Femur (tissue), 1 donor: ENCODE data around the gene FBXO8.
A peak's percentile ranks its signal among the peaks of the same experiment; 100 is the strongest.
"Not testable (repeated sequence)": the region's sequence is repeated elsewhere in the genome, so short reads cannot be mapped to it uniquely, and the experiment has no call there.

Source experiments
- DNase-seq: peaks from one replicate; pipeline ENCODE4 v3.0.0-alpha.2; 2017

FBXO8 gene

DNA sequence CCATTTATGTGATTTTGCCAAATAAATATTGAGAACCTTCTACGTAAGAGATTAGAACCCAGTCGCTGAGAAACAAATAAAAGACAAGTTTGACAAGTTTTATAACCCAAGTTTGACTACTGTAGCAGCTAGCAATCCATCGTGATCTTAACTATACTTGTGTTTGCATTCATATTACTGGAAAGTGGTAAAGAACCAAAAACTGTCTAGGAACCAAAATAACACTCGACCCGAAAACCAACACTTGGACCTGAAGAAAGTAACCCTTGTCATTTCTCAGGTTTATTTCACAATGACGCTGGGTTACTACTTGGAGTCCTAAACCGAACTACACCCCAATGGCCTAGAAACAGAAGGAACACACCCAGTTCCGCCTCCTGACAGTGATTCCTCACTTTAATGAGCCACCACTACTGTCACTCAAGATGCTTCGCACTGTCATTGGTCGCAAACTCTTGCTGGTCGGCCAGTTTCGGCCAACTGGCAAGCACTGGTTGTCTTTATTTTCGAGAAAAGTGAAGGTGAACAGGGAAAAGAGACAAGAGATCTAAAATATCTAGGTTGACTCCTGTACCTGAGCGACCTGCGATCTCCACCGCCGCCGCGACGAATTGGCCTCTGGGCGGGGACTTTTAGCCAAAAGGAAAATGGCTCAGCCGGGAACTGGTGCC is 496 bp downstream of the FBXO8 start:
- DNase-seq = peak; percentile 92

GRCh38 chr4:174281901-174282300 is 1.6 kb downstream of the FBXO8 start:
- no peak for DNase-seq

- DNase-seq = no peak
These were observed 2.2 kb downstream of the FBXO8 start for GRCh38 chr4:174281182-174281737.

DNA sequence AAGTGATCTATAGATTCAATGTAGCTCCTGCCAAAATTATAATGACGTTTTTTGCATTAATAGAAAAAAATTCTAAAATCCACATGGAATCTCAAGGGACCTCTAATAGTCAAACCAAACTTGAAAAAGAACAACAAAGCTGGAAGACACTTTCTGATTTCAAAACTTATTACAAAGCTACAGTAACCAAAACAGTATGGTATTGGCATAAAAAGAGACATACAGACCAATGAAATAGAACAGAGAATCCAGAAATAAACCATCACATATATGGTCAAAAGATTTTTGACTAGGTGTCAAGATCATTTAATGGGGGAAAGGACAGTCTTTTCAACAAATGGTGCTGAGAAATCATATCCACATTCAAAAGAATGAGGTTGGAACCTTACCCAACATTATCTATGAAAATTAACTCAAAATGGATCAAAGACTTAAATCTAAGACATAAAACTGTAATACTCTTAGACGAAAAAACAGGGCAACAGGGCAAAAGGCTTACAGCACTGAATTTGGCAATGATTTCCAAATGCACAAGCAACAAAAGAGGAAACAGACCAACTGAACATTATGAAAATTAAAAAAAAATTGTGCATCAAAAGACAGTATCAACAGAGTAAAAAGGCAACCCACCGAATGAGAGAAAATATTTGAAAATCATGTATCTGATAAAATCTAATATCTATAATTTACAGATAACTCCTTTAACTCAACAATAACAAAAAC is 3.9 kb downstream of the FBXO8 start:
- DNase-seq = no peak

- DNase-seq = no peak
These were observed 5.0 kb downstream of the FBXO8 start for GRCh38 chr4:174278467-174278866.

GRCh38 chr4:174277433-174277832 is 6.0 kb downstream of the FBXO8 start:
- no peak for DNase-seq

- no peak for DNase-seq
These were observed 8.4 kb downstream of the FBXO8 start for GRCh38 chr4:174275101-174275500.

GRCh38 chr4:174274436-174274835 is 9.0 kb downstream of the FBXO8 start:
- DNase-seq = no peak

GRCh38 chr4:174273930-174274329 is 9.5 kb downstream of the FBXO8 start:
- no peak for DNase-seq

DNA sequence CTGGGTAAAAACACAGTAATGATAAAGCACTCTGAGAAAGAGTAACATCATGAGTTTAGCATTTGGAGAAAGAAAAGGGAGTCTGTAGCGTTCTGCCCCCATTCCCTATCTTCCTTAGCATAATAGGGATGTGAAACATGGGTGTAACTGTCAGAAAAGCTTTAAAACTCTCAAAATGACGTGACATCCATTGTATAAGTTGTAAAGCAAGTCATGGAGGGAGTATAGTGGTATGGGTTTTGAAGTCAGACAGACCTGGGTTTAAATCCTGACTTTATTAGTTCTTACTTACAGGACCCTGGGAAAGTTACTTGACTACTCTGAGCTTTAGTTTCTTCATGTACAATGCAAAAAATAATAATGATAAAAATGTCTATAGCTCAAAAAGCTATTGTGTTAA is 17.1 kb downstream of the FBXO8 start:
- DNase-seq = no peak

DNA sequence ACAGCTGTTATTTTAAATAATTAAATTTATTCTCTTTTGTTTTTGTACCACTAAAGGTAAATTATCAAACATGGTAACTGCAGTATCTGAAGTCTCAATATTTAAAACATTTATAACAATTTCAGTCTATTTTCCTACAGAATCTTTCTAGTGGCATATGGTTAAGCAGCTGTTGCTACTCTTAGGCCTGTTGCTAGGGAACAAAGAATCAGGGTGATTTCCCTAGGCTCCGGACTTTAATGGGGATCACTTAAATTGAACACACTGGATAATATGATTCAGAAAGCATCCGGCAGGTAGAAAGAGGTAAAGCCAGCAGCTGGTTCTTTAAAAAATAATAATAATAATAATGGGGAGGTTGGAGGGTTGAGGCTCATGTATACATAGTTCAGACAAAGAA is 17.6 kb downstream of the FBXO8 start:
- no peak for DNase-seq

GRCh38 chr4:174263445-174263736 is 20.1 kb downstream of the FBXO8 start:
- DNase-seq = no peak

DNA sequence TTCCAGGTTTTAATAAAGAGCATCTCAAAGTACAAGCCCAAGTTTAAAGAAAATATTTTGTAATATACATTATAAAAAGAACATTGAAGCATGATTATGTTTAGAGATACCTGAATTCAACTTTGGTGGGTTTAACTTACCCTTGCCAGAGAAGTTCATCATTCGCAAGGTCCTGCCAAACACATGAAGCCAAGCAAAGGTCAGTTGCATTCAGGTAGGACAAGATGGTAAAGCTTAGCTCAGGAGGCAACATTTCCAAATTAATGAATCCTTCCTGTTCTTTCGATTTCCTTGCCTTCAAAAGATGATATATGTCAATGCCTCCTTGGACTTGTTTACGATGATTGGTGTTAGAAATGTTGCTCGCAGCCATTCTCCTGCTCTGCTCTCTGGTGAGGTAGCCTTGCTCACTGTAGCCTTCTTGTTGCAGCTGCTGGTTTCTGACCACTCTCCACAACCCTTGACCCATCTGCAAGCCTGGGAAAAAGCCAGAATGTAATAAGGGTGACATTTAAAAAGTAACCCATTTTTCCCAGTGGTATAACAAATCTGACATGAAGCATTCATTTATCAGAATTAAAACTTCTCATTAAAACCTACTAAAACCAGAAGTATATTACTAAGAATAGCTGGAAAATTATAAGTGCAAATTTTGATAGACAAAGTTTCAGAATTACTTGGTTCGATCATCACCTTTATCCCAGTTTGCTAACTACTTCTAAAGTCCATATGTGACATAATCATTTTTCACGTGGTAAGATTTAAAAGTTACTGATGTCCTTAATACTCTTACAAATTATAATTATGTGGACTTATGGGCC is 20.6 kb downstream of the FBXO8 start:
- DNase-seq = no peak

DNA sequence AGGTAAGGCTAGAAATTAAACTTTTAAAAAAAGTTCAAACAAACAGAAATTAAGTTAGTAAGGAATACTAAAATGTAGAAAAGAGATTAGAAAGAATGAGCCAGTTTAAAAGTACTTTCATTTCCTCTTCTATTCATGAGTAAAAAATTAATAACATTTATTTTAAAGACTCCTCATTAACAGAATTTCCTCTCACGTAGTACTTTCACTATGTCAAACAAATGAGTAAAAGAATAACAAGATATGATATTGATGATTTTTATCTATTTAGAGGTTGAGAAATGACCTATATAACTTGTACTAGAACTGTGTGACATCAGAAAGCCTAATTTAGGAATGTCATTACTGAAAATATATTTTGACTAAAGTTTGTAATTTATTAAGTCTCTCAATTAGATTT is 22.0 kb downstream of the FBXO8 start:
- DNase-seq = not testable (repeated sequence)

GRCh38 chr4:174260099-174260498 is 23.4 kb downstream of the FBXO8 start:
- no peak for DNase-seq

- no peak for DNase-seq
These were observed 23.9 kb downstream of the FBXO8 start for GRCh38 chr4:174259580-174259979.

GRCh38 chr4:174256277-174256713 is 27.2 kb downstream of the FBXO8 start:
- DNase-seq = no peak

DNA sequence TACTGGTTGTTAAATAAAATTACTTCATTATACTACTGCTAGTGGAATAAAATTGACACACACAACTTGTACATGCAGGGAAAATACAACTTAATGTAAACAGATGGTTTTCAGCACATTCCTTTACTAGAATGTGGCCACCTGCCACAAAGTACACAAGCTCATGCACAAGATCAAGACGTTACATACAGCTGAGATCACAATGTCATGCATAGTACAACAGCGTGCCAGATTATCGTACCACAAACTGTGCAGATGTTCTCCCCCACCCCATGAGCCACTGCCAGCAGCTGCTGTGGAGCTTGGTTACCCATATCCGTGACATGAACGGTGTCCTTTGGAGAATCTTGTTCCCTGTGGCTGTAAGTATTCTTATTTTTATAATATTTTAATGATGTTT is 27.7 kb downstream of the FBXO8 start:
- peak; percentile 59 for DNase-seq

GRCh38 chr4:174255374-174255773 is 28.1 kb downstream of the FBXO8 start:
- no peak for DNase-seq

GRCh38 chr4:174254613-174255012 is 28.9 kb downstream of the FBXO8 start:
- no peak for DNase-seq

DNA sequence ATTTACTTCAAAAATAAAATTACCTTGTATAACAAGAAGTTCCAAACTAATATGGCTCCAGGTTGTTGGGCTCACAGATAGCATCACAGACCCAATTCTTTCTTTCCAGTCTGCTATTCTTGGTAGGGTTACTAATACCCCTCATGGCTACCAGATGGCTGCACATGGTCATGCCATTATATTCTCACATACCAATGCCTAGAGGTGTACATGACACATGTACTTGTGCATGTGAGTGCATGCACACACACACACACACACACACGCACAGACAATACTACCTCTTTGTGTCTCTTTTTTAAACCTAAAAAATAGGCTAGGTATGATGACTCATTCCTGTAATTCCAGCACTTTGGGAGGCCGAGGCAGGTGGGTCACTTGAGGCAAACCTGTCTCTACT is 31.1 kb downstream of the FBXO8 start:
- DNase-seq = no peak

- no peak for DNase-seq
These were observed 35.1 kb downstream of the FBXO8 start for GRCh38 chr4:174248407-174248806.

GRCh38 chr4:174245714-174246113 is 37.8 kb downstream of the FBXO8 start:
- no peak for DNase-seq

DNA sequence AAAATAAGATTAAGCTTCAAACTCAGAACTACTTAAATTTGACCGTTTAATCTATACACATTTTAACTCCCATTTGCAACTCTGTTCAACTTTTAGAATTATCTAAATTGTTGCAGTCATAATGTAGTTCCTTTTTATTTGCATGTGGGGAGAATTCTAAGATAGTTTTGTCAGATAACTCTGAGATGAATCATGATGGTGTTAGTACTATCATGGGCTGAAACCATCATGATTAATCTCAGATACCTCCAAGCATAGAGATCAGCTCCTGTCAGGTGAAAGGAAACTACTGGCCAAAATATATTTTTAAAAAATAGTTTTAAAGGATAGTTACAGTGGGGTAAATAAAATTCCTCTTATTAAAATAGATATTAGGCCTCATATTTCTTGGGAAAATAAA is 39.0 kb downstream of the FBXO8 start:
- DNase-seq = no peak
